SK-N-SH (cell line): ENCODE results near the gene WDR83.

ENCODE experiments used
- CTCF ChIP-seq: fragments of 200-600 bp; sonication (generic); IDR thresholded peaks from 2 replicates; pipeline ENCODE4 v1.6.1; 2017; ENCODE audit warnings: antibody characterized with exemption, mild to moderate bottlenecking, moderate library complexity
- GABPA ChIP-seq: IDR thresholded peaks from 2 replicates; pipeline ENCODE4 v1.4.0; 2012; ENCODE audit warnings: low read depth, mild to moderate bottlenecking
- PBX3 ChIP-seq: IDR thresholded peaks from 2 replicates; pipeline ENCODE4; 2012
- SMC3 ChIP-seq: IDR thresholded peaks from 2 replicates; pipeline ENCODE4 v1.6.1; 2012; ENCODE audit warnings: low read depth, low read length, improper control_type of control experiment
- YY1 ChIP-seq: IDR thresholded peaks from 2 replicates; pipeline ENCODE4 v1.4.0; 2012; ENCODE audit warnings: low read depth, mild to moderate bottlenecking

- TF ChIP-seq CTCF (no peak), YY1 (no peak), SMC3 (no peak), PBX3 (no peak), GABPA (no peak)
Measured at GRCh38 chr19:12646551-12646950, 20.1 kb upstream of the WDR83 start.
